Measurements from ENCODE around the gene PDZK1IP1. TPM values are rescaled to one million over a fixed set of nuclear protein-coding genes. Genes with fewer than 3 reads are reported as not detected.
"Not testable (repeated sequence)": the region's sequence is repeated elsewhere in the genome, so short reads cannot be mapped to it uniquely, and the experiment has no call there.

The PDZK1IP1 gene
- polyA plus RNA-seq, 1 donor from 2014 or later: not detected

GRCh38 chr1:47196622-47197021 is 6.8 kb upstream of the PDZK1IP1 start:
- H3K27me3 ChIP-seq (ENCODE audit: insufficient read depth, low read depth, low read length): no peaks in the 10 kb centered on the region
- no peak overlapping the region for H3K27ac ChIP-seq (ENCODE audit: low read length)
- no peak for TF ChIP-seq REST (IDR thresholded peaks at IDR 0.05; ENCODE audit: borderline replicate concordance)
- TF ChIP-seq MXI1 (conservative IDR thresholded peaks at IDR 0.05; ENCODE audit: poor library complexity, severe bottlenecking): no peak
- TF ChIP-seq RAD21 (conservative IDR thresholded peaks at IDR 0.05): no peak
- TF ChIP-seq EZH2 (IDR thresholded peaks at IDR 0.05; ENCODE audit: borderline replicate concordance, insufficient read depth, low read length, poor library complexity, severe bottlenecking): no peak
- no peak for TF ChIP-seq SMC3 (conservative IDR thresholded peaks at IDR 0.05; ENCODE audit: poor library complexity)
- no peak for TF ChIP-seq EP300 (conservative IDR thresholded peaks at IDR 0.05; ENCODE audit: poor library complexity, severe bottlenecking)
- no peak for TF ChIP-seq POLR2AphosphoS5 (IDR thresholded peaks at IDR 0.05)
- TF ChIP-seq TAF1 (IDR thresholded peaks at IDR 0.05; ENCODE audit: low read depth): no peak
- H3K4me3 ChIP-seq (ENCODE audit: low read length): no peak overlapping the region
- no peaks in the 10 kb centered on the region for H3K9me3 ChIP-seq (ENCODE audit: low read length)
- H3K9ac ChIP-seq (ENCODE audit: low read length): no peak overlapping the region
- H4K20me1 ChIP-seq (ENCODE audit: insufficient read depth): no peaks in the 10 kb centered on the region
- H3K79me2 ChIP-seq (replicated peaks; ENCODE audit: insufficient read depth, low read length): no peaks in the 10 kb centered on the region
- no peaks in the 10 kb centered on the region for H3F3A ChIP-seq (ENCODE audit: insufficient read depth, low read length, poor library complexity, severe bottlenecking)
- no peaks in the 10 kb centered on the region for H3K9me2 ChIP-seq (ENCODE audit: insufficient read depth, low read length)
- H3K4me2 ChIP-seq (ENCODE audit: low read length): no peak overlapping the region
- H3K36me3 ChIP-seq (ENCODE audit: insufficient read depth, low read length): no peaks in the 10 kb centered on the region
- H2AFZ ChIP-seq (ENCODE audit: low read depth, low read length): no peak overlapping the region

GRCh38 chr1:47195981-47196380 is 6.1 kb upstream of the PDZK1IP1 start:
- not testable (repeated sequence) for H3K79me2 ChIP-seq (replicated peaks; ENCODE audit: insufficient read depth, low read length); H3K9me2 ChIP-seq (ENCODE audit: insufficient read depth, low read length); H3K27ac ChIP-seq (ENCODE audit: low read length); H3K4me2 ChIP-seq (ENCODE audit: low read length); H3K27me3 ChIP-seq (ENCODE audit: insufficient read depth, low read depth, low read length); H2AFZ ChIP-seq (ENCODE audit: low read depth, low read length); H3K9ac ChIP-seq (ENCODE audit: low read length); H3K4me3 ChIP-seq (ENCODE audit: low read length); H3K9me3 ChIP-seq (ENCODE audit: low read length); H3F3A ChIP-seq (ENCODE audit: insufficient read depth, low read length, poor library complexity, severe bottlenecking); H4K20me1 ChIP-seq (ENCODE audit: insufficient read depth); H3K36me3 ChIP-seq (ENCODE audit: insufficient read depth, low read length)

GRCh38 chr1:47194311-47194710 is 4.5 kb upstream of the PDZK1IP1 start:
- Histone ChIP-seq H4K20me1 (ENCODE audit: insufficient read depth) (no peaks in the 10 kb centered on the region), H3K79me2 (replicated peaks; ENCODE audit: insufficient read depth, low read length) (no peaks in the 10 kb centered on the region), H2AFZ (ENCODE audit: low read depth, low read length) (no peak overlapping the region), H3K4me2 (ENCODE audit: low read length) (no peak overlapping the region), H3K9ac (ENCODE audit: low read length) (no peak overlapping the region), H3K36me3 (ENCODE audit: insufficient read depth, low read length) (no peaks in the 10 kb centered on the region), H3K4me3 (ENCODE audit: low read length) (no peak overlapping the region), H3K9me3 (ENCODE audit: low read length) (no peaks in the 10 kb centered on the region), H3F3A (ENCODE audit: insufficient read depth, low read length, poor library complexity, severe bottlenecking) (no peaks in the 10 kb centered on the region), H3K27me3 (ENCODE audit: insufficient read depth, low read depth, low read length) (no peaks in the 10 kb centered on the region), H3K27ac (ENCODE audit: low read length) (no peak overlapping the region), H3K9me2 (ENCODE audit: insufficient read depth, low read length) (no peaks in the 10 kb centered on the region)
- no peak for TF ChIP-seq REST (IDR thresholded peaks at IDR 0.05; ENCODE audit: borderline replicate concordance)
- no peak for TF ChIP-seq EZH2 (IDR thresholded peaks at IDR 0.05; ENCODE audit: borderline replicate concordance, insufficient read depth, low read length, poor library complexity, severe bottlenecking)
- TF ChIP-seq SMC3 (conservative IDR thresholded peaks at IDR 0.05; ENCODE audit: poor library complexity): no peak
- TF ChIP-seq POLR2AphosphoS5 (IDR thresholded peaks at IDR 0.05): no peak
- no peak for TF ChIP-seq EP300 (conservative IDR thresholded peaks at IDR 0.05; ENCODE audit: poor library complexity, severe bottlenecking)
- no peak for TF ChIP-seq RAD21 (conservative IDR thresholded peaks at IDR 0.05)
- no peak for TF ChIP-seq CTCF (IDR thresholded peaks at IDR 0.05; ENCODE audit: poor library complexity, severe bottlenecking)
- TF ChIP-seq TAF1 (IDR thresholded peaks at IDR 0.05; ENCODE audit: low read depth): no peak
- TF ChIP-seq MXI1 (conservative IDR thresholded peaks at IDR 0.05; ENCODE audit: poor library complexity, severe bottlenecking): no peak

GRCh38 chr1:47193496-47193895 is 3.7 kb upstream of the PDZK1IP1 start:
- H3K36me3 ChIP-seq (ENCODE audit: insufficient read depth, low read length); H3K27me3 ChIP-seq (ENCODE audit: insufficient read depth, low read depth, low read length); H2AFZ ChIP-seq (ENCODE audit: low read depth, low read length); H4K20me1 ChIP-seq (ENCODE audit: insufficient read depth); H3K4me3 ChIP-seq (ENCODE audit: low read length); H3K4me2 ChIP-seq (ENCODE audit: low read length); H3F3A ChIP-seq (ENCODE audit: insufficient read depth, low read length, poor library complexity, severe bottlenecking); H3K79me2 ChIP-seq (replicated peaks; ENCODE audit: insufficient read depth, low read length); H3K9ac ChIP-seq (ENCODE audit: low read length); H3K9me3 ChIP-seq (ENCODE audit: low read length); H3K27ac ChIP-seq (ENCODE audit: low read length); H3K9me2 ChIP-seq (ENCODE audit: insufficient read depth, low read length): not testable (repeated sequence)

All from neural cell (in vitro differentiated cells).